ENCODE data around the gene PCDHGB7. TPM values are rescaled to one million over a fixed set of nuclear protein-coding genes. Genes with fewer than 3 reads are reported as not detected.
A peak's percentile ranks its signal among the peaks of the same experiment; 100 is the strongest.

PCDHGB7 gene
- total and polyA plus RNA-seq, 2 donors (not counting 1 experiment from before 2014, with no cell fraction given) = 0.12 to 2.2 TPM

DNA sequence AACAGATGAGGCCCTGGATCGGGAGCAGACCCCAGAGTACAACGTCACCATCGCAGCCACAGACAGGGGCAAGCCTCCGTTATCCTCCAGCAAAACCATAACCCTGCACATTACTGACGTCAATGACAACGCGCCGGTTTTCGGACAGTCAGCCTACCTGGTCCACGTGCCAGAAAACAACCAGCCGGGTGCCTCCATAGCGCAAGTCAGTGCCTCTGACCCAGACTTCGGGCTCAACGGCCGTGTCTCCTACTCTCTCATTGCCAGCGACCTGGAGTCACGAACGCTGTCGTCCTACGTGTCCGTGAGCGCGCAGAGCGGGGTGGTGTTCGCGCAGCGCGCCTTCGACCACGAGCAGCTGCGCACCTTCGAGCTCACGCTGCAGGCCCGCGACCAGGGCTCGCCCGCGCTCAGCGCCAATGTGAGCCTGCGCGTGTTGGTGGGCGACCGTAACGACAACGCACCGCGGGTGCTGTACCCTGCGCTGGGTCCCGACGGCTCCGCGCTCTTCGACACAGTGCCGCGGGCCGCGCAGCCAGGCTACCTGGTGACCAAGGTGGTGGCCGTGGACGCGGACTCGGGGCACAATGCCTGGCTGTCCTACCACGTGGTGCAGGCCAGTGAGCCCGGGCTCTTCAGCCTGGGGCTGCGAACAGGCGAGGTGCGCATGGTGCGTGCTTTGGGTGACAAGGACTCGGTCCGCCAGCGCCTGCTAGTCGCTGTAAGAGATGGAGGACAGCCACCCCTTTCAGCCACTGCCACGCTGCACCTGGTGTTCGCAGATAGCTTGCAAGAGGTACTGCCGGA is 1.8 kb downstream of the PCDHGB7 start:
- no peak overlapping the region for H3K27ac ChIP-seq (ENCODE audit: low read length in 2 of 2)
- H3K27me3 ChIP-seq (replicated peaks in 1 of 4; ENCODE audit: control extremely low read depth in 1 of 4, control insufficient read depth in 3 of 4, insufficient read depth in 4 of 4, low read length in 3 of 4) = peaks cover 2 to 73% (median 61%) of the 10 kb centered on the region in 4 experiments
- WGBS (ENCODE audit: insufficient coverage) = 54% methylated on average over 74 of the region's 74 CpGs
- H3K4me1 Mint-ChIP-seq = peaks cover 19% of the 10 kb centered on the region
- H3K4me3 Mint-ChIP-seq = no peak overlapping the region
- no peaks in the 10 kb centered on the region for H4K20me1 ChIP-seq (ENCODE audit: control insufficient read depth, insufficient read depth, low read length, poor library complexity, severe bottlenecking)
- H2AFZ ChIP-seq (ENCODE audit: insufficient read depth, low read depth, low read length, poor library complexity, severe bottlenecking) = no peak overlapping the region
- H3K79me2 ChIP-seq (ENCODE audit: control insufficient read depth, insufficient read depth, low read length) = no peaks in the 10 kb centered on the region
- TF ChIP-seq, protein P1, sequence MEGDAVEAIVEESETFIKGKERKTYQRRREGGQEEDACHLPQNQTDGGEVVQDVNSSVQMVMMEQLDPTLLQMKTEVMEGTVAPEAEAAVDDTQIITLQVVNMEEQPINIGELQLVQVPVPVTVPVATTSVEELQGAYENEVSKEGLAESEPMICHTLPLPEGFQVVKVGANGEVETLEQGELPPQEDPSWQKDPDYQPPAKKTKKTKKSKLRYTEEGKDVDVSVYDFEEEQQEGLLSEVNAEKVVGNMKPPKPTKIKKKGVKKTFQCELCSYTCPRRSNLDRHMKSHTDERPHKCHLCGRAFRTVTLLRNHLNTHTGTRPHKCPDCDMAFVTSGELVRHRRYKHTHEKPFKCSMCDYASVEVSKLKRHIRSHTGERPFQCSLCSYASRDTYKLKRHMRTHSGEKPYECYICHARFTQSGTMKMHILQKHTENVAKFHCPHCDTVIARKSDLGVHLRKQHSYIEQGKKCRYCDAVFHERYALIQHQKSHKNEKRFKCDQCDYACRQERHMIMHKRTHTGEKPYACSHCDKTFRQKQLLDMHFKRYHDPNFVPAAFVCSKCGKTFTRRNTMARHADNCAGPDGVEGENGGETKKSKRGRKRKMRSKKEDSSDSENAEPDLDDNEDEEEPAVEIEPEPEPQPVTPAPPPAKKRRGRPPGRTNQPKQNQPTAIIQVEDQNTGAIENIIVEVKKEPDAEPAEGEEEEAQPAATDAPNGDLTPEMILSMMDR (IDR thresholded peaks at IDR 0.05) = no peak
- no peak for TF ChIP-seq EZH2 (IDR thresholded peaks at IDR 0.05; ENCODE audit: borderline replicate concordance, insufficient read depth, low read depth, low read length, poor library complexity, severe bottlenecking)
- no peak overlapping the region for H3K4me3 ChIP-seq (ENCODE audit: control extremely low read depth in 1 of 5, extremely low read depth in 1 of 5, insufficient read depth in 1 of 5, low read depth in 2 of 5, low read length in 4 of 5)
- H3K4me1 ChIP-seq (ENCODE audit: control insufficient read depth in 2 of 2, insufficient read depth in 2 of 2, low read length in 2 of 2) = peaks cover 10 to 14% of the 10 kb centered on the region in 2 donors
- no peaks in the 10 kb centered on the region for H3K36me3 ChIP-seq (replicated peaks in 1 of 2; ENCODE audit: control extremely low read depth in 1 of 2, control insufficient read depth in 1 of 2, extremely low read depth in 1 of 2, insufficient read depth in 2 of 2, low read length in 1 of 2)
- peak overlapping the region; percentile 43 for H3K27ac Mint-ChIP-seq
- ChIA-PET CTCF (interaction anchor here (2.5 to 3.4 kb wide), 5 partner anchors 12 to 145 kb away, joined by 14 to 30 read pairs (median 21); partner anchors contain the start of genes PCDHGA12 and PCDHGB3), POLR2A (no interaction called here)
- peaks cover 62% of the 10 kb centered on the region for H3K27me3 Mint-ChIP-seq
- intact Hi-C loops (cut with micrococcal nuclease) = loop anchor here (10.0 kb wide), 1 partner anchor 94 kb away; the partner anchor contains the start of gene TAF7
- ATAC-seq (ENCODE audit: low read depth) = no peak
- H3K9me3 Mint-ChIP-seq (ENCODE audit: insufficient read depth) = peaks cover 11% of the 10 kb centered on the region
- H3K9me3 ChIP-seq (ENCODE audit: control extremely low read depth in 1 of 3, control insufficient read depth in 2 of 3, insufficient read depth in 1 of 3, low read length in 2 of 3) = peaks cover 2 to 66% (median 54%) of the 10 kb centered on the region in 3 donors
- DNase-seq = no peak
- no peak overlapping the region for H3K9ac ChIP-seq (ENCODE audit: low read length)
- H3K4me2 ChIP-seq (replicated peaks; ENCODE audit: low read depth, low read length, poor library complexity, severe bottlenecking) = no peak overlapping the region

All from B cell (primary cell).